ENCODE data around the gene MASP1. TPM values are rescaled to one million over a fixed set of nuclear protein-coding genes. Genes with fewer than 3 reads are reported as not detected.
A peak's percentile ranks its signal among the peaks of the same experiment; 100 is the strongest.

MASP1 gene
- total RNA-seq, 2 donors from 2014 or later: 1.9 to 2.6 TPM

DNA sequence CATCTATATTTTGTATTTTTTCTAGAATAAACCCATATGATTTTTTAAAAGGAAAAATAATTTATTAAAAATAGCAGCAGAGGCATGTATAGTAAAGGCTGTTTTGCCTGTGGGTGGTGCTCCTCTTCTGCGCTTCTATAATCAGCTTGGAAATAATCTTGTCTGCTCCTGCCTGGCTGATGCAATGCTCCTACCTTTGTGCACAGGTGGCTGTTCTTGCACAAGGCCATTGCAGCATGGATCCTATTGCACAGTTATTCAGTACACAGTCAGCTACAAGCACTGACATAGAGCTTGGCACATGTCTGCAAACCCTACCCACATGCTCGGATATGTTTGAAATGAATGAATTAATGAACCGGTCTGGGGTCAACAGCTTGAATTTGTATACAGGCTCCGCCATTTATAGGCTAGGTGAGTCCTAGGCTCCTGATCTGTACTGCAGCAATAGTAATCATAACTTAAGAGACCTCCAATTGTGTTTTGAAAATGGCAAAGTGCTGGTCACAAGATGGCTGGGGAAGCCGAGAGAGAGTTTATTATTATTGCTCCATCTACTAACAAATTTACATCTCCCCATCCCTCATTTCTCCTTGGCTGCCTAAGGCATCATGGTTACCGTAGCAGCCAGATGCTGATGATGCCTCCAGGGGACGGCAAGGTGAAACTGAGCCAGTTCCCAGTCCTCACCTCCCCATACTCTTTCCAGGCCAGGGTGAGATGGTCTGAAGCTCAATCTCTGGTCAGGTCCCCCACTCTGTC lies 94.8 kb downstream of the MASP1 start:
- DNase-seq (ENCODE audit: low spot score) (no peak), ATAC-seq (ENCODE audit: insufficient number of reproducible peaks, low FRiP score, low read depth) (no peak)
- TF ChIP-seq, protein P1, sequence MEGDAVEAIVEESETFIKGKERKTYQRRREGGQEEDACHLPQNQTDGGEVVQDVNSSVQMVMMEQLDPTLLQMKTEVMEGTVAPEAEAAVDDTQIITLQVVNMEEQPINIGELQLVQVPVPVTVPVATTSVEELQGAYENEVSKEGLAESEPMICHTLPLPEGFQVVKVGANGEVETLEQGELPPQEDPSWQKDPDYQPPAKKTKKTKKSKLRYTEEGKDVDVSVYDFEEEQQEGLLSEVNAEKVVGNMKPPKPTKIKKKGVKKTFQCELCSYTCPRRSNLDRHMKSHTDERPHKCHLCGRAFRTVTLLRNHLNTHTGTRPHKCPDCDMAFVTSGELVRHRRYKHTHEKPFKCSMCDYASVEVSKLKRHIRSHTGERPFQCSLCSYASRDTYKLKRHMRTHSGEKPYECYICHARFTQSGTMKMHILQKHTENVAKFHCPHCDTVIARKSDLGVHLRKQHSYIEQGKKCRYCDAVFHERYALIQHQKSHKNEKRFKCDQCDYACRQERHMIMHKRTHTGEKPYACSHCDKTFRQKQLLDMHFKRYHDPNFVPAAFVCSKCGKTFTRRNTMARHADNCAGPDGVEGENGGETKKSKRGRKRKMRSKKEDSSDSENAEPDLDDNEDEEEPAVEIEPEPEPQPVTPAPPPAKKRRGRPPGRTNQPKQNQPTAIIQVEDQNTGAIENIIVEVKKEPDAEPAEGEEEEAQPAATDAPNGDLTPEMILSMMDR (IDR thresholded peaks at IDR 0.05): no peak
- no peak overlapping the region for H3K4me3 ChIP-seq
- H3K27ac ChIP-seq: no peak overlapping the region
- H3K27me3 ChIP-seq (replicated peaks; ENCODE audit: insufficient read depth): no peaks in the 10 kb centered on the region
- peaks cover 6 to 34% of the 10 kb centered on the region in 2 donors for H3K4me1 ChIP-seq (ENCODE audit: control insufficient read depth in 1 of 2, low read depth in 2 of 2)
- no peaks in the 10 kb centered on the region for H3K36me3 ChIP-seq
- H3K9me3 ChIP-seq: no peaks in the 10 kb centered on the region

DNA sequence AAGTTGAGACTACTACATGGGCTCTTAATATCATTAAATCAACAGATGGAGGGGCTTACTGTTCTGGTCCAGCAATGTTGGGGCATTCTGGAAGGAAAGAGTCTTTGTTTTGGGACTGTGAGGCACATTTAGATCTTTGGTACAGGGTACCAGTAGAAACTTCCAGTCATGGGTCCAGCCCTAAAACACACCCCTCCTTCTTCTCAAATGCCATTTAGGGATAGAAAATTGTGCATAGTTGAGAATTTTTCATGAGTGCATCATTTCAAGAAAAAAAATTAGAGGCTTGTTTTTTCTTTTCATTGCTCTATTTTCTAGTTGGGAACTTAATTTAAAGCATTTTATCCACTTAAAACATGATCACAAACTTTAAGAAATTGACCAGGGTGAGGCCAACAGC lies 98.4 kb downstream of the MASP1 start:
- H3K4me3 ChIP-seq: no peak overlapping the region
- TF ChIP-seq, protein P1 (IDR thresholded peaks at IDR 0.05): no peak
- no peaks in the 10 kb centered on the region for H3K27me3 ChIP-seq (replicated peaks; ENCODE audit: insufficient read depth)
- H3K9me3 ChIP-seq: no peaks in the 10 kb centered on the region
- peak; percentile 68 for ATAC-seq (ENCODE audit: insufficient number of reproducible peaks, low FRiP score, low read depth)
- H3K27ac ChIP-seq: peak overlapping the region; percentile 70 to 85
- H3K4me1 ChIP-seq (ENCODE audit: control insufficient read depth in 1 of 2, low read depth in 2 of 2): peaks cover 16 to 59% of the 10 kb centered on the region in 2 donors
- H3K36me3 ChIP-seq: no peaks in the 10 kb centered on the region
- DNase-seq (ENCODE audit: low spot score): no peak

DNA sequence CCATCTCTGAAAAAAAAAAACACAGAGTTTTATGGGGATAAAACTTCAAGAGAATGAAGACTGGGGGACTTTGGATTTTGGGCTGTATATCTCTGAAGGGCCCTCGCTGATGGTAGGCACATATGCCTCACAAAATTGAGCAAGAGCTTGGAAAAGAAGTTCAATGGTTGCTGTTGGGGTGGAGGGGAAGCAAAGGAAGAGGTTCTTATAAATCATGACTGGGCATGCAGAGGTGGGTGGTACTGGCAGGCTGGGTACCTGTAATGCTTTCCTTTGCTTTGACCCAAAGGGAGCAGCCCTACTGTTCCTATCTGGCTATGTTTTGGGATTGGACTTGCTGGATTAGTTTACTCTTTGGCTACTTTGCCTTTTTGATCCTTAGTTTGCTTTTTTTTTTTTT lies 100.3 kb downstream of the MASP1 start:
- TF ChIP-seq, protein P1 (IDR thresholded peaks at IDR 0.05): no peak
- H3K4me3 ChIP-seq: no peak overlapping the region
- ATAC-seq (ENCODE audit: insufficient number of reproducible peaks, low FRiP score, low read depth): no peak
- no peaks in the 10 kb centered on the region for H3K27me3 ChIP-seq (replicated peaks; ENCODE audit: insufficient read depth)
- no peaks in the 10 kb centered on the region for H3K36me3 ChIP-seq
- DNase-seq (ENCODE audit: low spot score): no peak
- no peak overlapping the region for H3K27ac ChIP-seq
- H3K4me1 ChIP-seq (ENCODE audit: control insufficient read depth in 1 of 2, low read depth in 2 of 2): peaks cover 29 to 78% of the 10 kb centered on the region in 2 donors
- no peaks in the 10 kb centered on the region for H3K9me3 ChIP-seq

DNA sequence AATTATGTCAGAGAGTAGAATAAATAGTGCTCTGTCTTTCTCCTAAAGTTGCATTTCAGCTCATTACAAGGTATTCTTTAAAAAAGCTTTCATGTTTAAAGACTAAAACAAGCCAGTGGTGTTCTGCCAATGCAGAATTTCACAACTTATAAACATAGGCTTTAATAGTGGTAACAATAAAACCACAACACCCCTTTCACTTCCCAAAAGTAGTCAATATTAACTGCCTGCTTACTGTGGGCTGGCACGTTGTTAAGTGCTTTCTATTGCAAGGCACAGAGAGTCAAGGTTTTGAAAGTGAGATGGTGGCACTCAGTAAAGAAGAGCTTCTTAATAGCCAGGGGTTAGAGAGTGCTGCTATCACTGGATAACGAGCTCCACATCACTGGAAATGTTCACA lies 102.6 kb downstream of the MASP1 start:
- H3K27ac ChIP-seq: peak overlapping the region; percentile 89 to 91
- H3K27me3 ChIP-seq (replicated peaks; ENCODE audit: insufficient read depth): no peaks in the 10 kb centered on the region
- DNase-seq (ENCODE audit: low spot score) (no peak), ATAC-seq (ENCODE audit: insufficient number of reproducible peaks, low FRiP score, low read depth) (no peak)
- H3K9me3 ChIP-seq: no peaks in the 10 kb centered on the region
- no peak overlapping the region for H3K4me3 ChIP-seq
- no peaks in the 10 kb centered on the region for H3K36me3 ChIP-seq
- TF ChIP-seq, protein P1 (IDR thresholded peaks at IDR 0.05): no peak
- peaks cover 33 to 76% of the 10 kb centered on the region in 2 donors for H3K4me1 ChIP-seq (ENCODE audit: control insufficient read depth in 1 of 2, low read depth in 2 of 2)

DNA sequence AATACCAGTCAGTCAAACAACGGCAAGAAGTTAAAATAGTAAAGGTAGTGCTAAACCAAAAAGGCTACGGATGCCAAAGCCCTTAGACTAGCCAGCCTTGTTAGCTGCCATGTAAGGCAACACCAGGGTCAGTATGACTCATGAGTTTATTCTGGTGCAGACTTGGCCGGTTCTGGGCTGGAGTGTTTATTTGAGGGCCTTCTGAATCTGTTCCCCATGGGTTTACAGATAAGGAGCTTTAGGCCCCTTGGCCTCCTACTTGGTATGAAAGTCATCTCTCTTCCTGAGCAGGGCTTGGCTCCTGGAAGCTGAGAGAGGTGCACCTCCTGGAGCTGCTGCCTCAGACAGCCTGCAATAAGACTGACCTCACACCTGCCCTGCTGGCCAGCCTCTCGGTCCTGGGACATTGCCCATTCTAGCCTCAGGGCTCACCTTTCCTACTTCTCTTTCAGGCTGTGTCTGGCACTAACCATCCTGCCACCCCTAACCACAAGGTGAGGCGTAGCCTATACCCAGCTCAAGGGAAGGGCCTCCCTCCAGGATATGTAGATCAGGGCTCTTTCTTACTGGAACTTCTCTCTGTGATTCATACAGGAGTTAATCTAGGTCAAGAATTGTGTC lies 104.6 kb downstream of the MASP1 start:
- DNase-seq (ENCODE audit: low spot score): peak; percentile 61
- H3K36me3 ChIP-seq: no peaks in the 10 kb centered on the region
- H3K4me3 ChIP-seq: no peak overlapping the region
- H3K27me3 ChIP-seq (replicated peaks; ENCODE audit: insufficient read depth): no peaks in the 10 kb centered on the region
- TF ChIP-seq, protein P1 (IDR thresholded peaks at IDR 0.05): no peak
- ATAC-seq (ENCODE audit: insufficient number of reproducible peaks, low FRiP score, low read depth): peak; percentile 99
- H3K4me1 ChIP-seq (ENCODE audit: control insufficient read depth in 1 of 2, low read depth in 2 of 2): peaks cover 33 to 70% of the 10 kb centered on the region in 2 donors
- no peaks in the 10 kb centered on the region for H3K9me3 ChIP-seq
- H3K27ac ChIP-seq: peak overlapping the region; percentile 89 to 91

Measured in thoracic aorta (tissue), 2 donors.